HG02870 (cell line): ENCODE results near the gene FAM76B.
"Not testable (repeated sequence)": the region's sequence is repeated elsewhere in the genome, so short reads cannot be mapped to it uniquely, and the experiment has no call there.

Experiments
- ATAC-seq: cut with Tn5 transposase; IDR thresholded peaks from one replicate; pipeline ENCODE4 v1.9.1; 2021; ENCODE audit warnings: mild to moderate bottlenecking, moderate library complexity; ENCODE audit not compliant: unreplicated experiment

FAM76B gene

DNA sequence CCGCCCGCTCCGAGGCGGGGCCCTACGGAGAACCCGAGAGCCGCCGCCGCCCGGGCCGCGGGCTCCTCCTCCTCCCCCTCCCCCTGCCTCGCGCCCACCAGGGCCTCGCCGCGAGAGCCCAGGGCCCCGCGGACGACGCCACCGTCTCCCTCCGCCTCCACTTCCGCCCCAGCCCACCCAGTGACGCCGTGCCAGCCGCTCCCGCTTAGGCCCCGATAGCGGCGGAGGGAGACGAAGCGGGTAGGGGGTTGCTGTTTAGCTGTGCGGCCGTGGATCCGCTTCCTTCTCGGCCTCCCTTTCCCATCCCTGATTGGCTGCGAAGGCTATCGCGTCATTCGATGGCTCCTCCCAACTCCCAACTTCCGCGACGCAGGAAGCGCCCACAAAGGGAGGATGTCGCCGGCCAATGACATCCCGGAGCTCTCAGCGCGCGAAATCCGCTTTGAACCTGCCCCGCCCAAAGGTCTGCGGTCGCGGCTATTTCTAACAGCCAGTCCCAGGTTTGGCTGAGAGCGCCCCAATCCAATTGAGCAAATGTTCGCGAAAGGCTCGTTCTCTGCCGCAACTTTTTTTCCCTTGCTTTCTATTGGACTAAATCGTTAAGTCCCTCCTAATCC is at the start of gene FAM76B:
TSS of gene FAM76B (minus strand) at position 277 of the 617 bp plus-strand sequence. CDS start 304 bp downstream, outside the sequence.
- ATAC-seq, result peak; percentile 61

DNA sequence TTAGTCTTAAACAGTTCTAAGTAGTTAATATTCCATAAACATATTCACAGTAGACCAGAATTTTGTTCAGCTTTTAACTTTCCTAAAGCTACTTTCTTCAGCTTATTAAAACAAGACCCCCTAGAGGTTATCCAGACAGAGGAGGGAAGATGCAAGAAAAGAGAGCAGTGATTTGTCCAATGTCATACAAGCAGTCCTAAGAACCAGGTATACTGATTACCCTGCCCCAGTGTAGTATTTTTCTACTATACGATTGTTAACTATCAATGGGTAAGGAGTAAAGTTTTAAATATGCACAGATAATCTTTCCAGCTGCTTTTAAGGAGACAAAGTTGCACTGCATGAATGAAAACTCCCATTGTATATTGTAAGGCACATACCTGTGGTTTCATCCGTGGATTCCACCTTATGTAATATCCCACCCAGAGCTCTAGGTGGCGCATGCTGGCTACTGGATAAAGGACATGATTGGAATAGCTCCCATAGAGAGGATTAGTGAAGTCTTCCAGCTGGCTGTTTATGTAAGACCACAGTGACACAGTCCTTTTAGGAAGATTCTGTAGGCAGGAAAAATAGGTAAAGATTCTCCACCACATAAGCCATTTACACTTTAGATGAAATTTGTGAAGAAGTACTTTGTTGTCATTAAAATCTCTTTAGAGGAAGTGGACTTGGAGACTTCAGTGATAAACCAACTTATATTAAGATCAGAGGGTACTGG is 46.3 kb upstream of the FAM76B start:
- peak; percentile 93 for ATAC-seq

DNA sequence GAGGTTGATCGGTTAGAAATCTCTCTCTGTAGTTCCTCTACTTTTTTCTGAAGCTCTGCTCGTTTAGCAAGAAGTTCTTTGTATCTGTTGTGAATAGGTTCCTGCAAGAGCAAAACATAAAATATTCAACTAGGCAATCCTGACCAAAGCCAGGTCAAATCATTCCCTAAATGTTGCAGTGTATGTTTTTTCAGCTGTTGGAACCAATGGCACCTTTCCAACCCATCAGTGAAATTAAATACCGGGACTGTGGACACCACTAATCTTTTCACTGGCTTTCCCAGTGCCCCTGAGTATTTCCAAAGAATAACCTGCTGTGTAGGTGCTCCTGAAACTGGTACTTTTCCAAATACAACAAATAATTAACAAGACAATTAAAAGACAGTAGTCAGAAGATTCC is 45.8 kb upstream of the FAM76B start:
- no peak for ATAC-seq

DNA sequence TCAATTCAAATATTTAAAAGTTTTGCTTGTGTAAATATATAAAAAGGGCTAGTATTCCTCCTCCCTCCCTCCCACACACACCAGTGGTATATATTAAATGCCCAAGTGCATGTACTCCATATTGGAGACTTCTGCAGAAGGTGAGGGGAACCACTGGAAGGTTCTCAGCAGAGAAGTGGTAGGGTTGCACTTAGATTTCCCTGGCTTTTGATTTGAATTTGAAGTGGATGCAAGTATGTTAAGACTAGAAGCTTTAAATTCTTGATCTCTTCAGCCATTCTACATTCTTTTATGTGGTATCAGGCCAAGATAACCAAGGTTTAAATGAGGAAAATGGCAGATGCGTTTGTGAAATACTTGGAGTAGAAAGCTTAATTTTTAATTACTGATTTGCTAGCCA is 43.8 kb upstream of the FAM76B start:
- ATAC-seq, result no peak

DNA sequence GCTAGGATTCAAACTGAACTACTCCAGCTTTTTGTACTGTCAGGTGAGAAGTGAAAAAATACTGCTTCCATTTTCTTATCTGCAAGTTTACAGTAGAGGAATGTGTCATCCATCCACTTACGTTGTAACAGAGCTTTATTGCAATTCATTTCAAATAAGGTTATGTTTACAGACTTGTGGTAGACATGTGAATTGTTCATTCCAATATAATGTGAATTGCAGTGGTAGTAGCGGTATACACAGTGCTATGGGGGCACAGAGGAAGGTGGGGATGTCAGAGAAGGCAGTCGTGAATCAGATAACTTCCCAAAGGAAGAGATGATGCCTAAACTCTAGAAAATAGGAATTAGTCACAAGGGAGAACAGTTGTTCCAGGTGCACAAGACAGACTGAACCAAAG is 43.2 kb upstream of the FAM76B start:
- ATAC-seq, result no peak

DNA sequence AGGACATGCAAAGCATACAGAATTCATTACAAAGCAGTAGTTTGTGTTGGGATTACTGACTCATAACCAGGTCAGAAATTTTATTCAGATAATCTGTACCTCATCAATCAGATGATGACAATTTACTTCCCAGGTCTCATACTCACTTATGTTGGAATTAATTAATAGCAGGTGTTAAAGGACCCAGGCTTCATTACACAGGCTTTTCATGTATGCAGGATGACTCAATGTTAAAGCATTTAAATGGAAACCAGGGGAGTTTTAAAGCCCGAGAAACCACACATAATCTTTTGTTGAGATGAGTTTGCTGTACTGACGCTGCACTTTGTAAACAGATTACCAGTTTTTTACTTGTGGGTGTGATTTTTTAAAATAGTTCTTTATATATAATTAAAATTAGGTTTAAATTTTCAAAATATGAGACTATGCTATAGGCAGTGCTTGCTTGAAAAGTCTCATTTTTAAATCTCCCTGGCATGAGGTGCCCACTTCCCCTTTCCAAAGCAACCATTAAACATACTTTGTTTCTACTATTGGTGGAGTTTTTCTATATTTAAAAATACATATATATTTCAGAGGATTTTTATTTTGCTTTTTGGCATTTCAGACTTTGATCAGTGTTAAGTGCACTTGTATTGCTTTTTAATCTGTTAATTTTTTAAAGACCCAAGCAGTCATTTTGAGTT is 41.8 kb upstream of the FAM76B start:
- peak; percentile 36 for ATAC-seq

DNA sequence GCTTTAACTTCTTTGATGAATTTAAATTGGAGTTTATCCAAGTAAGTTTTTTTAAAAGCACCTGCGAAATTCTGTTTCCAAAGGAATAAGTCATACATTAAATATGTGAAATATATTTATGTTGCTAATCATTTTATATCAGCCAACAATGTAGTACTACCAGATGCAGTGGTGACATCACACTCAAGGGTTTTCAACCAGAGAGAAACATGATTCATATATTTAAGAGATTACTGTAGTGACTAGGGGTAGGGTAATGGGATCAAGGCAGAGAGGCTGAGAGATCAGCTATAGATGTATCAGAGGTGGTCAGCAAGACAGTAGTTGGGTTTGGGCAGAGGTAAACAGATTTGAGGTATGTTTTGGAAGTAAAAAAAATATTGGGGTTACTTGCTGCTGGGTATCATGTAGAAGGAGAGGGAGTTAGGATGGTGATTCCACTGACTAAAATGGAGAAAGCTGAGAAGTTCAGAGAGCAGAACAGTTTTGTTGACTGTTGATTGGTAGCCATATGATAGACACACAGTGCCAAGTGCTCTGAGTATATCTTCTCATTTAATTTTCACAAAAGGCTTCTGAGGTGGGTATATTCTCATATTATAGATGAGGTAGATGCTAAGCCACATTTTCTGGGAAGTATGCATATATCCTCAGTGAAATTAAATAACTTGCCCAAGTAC is 40.1 kb upstream of the FAM76B start:
- no peak for ATAC-seq

DNA sequence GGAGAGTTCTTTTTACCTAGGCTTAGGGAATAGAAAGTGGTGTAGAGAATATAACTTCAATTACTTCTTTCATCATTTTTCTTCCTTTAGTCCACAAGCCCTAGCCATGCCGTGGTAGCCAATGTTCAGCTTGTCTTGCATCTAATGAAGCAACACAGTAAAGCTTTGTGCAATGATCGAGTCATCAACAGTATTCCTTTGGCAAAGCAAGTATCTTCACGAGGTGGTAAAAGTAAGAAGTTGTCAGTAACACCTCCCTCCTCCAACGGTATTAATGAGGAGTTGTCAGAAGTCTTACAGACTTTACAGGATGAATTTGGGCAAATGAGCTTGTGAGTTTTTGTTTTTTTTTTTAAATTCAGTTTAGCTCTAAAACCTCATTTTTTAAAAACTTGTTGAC is 38.1 kb upstream of the FAM76B start:
- ATAC-seq, result no peak

DNA sequence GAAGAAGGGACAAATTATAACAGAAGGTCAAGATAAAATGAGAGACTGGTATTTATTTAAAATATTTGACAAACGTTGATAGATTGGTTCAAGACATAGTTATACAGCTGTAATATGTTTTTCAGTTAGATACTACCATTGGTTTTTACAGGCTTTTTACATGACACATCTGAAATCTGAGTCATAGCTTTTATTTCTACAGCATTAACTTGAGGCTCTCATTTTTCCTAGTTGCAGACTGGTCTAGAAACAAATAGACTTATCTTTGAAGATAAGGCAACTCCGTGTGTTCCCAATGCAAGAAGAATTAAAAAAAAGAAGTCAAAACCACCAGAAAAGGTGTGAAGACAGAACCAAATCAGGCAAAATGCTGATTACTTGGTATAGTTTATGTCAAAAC is 32.1 kb upstream of the FAM76B start:
- no peak for ATAC-seq

DNA sequence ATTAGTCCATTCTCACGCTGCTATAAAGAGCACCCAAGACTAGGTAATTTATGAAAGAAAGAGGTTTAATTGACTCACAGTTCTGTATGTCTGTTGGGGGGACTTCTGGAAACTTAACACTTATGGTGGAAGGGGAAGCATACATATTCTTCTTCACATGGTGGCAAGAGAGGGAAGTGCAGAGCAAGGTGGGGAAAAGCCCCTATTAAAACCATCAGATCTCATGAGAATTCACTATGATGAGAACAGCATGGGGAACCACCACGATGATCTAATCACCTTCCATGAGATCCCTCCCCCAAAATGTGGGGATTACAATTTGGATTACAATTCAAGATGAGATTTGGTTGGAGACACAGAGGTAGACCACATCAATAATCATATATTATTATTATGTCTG is 26.5 kb upstream of the FAM76B start:
- no peak for ATAC-seq

DNA sequence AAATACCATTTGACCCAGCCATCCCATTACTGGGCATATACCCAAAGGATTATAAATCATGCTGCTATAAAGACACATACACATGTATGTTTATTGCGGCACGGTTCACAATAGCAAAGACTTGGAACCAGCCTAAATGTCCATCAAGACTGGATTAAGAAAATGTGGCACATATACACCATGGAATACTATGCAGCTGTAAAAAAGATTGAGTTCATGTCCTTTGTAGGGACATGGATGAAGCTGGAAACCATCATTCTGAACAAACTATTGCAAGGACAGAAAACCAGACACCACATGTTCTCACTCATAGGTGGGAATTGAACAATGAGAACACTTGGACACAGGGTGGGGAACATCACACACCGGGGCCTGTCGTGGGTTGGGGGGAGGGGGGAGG is 21.5 kb upstream of the FAM76B start:
- not testable (repeated sequence) for ATAC-seq

DNA sequence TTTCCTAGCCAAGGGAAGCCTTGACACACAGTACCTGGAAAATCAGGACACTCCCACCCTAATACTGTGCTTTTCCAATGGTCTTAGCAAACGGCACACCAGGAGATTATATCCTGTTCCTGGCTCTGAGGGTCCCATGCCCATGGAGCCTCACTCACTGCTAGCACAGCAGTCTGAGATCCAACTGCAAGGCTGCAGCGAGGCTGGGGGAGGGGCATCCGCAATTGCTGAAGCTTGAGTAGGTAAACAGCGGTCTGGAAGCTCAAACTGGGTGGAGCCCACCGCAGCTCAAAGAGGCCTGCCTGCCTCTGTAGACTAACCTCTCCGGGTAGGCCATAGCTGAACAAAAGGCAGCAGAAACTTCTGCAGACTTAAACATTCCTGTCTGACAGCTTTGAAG is 16.9 kb upstream of the FAM76B start:
- not testable (repeated sequence) for ATAC-seq

DNA sequence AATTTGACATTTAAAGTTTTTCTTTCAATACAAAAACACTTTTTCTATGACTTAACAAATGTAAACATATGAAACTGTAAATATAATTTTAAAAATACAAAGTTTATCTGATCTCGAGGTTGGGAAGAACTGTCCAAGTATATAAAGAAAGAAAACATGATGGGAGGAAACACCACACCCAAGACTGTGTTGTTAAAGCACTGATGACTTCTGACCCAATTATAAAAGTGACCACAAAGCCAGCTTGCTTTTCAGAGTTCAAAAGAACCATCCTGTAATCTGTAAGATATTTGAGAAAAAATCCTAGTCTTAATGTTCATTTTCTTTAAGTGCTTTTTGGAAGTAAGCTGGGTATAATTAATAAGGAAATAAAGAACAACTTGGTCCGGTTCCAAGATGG is 16.3 kb upstream of the FAM76B start:
- no peak for ATAC-seq

DNA sequence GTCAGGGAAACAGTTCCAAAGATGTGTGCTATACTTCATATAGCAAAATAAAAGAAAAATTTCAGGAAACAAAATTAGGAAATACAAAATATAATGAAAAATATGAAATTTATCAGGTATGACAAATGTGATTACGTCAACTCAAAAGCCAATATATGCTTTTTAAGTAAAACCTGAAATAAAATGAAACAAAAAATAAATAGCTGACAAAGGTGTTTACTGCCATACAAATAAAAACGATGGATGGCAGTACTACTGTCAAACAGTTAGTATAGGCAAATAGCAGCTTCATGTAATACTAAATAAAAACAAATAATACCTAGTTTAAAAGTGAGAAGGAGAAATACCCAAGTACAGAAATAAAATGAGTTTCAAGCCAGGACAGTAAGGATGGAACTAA is 14.4 kb upstream of the FAM76B start:
- no peak for ATAC-seq

DNA sequence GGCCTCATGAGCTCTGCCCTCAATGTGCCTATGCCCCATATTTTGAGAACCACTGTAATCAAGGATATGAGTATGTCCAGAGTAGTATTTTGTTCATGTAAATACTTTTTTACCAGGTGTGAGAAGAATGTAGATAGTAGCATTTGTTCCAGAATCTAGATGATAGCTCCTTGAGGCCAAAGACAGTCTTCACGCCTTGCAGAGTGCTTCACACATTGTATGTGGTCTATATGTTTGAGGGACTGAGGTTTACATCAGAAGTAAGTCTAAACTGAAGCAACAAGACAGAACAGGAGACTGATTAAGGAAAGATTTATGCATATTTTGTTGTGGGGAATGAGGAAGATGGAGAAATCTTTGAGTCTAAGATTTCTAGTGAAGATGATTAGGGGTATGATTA is 13.2 kb upstream of the FAM76B start:
- ATAC-seq, result no peak

DNA sequence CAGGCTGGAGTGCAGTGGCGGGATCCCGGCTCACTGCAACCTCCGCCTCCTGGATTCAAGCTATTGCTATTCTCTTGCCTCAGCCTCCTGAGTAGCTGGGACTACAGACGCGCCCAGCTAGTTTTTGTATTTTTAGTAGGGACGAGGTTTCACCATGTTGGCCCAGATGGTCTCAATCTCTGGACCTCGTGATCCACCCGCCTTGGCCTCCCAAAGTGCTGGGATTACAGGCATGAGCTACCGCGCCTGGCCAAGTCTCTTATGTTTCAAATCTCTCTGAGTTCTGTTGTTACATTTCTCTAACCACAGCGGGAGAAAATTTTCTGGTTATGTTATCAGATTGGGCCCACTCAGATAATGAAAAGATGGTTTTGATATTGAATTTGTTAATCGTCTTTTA is 10.9 kb upstream of the FAM76B start:
- no peak for ATAC-seq

DNA sequence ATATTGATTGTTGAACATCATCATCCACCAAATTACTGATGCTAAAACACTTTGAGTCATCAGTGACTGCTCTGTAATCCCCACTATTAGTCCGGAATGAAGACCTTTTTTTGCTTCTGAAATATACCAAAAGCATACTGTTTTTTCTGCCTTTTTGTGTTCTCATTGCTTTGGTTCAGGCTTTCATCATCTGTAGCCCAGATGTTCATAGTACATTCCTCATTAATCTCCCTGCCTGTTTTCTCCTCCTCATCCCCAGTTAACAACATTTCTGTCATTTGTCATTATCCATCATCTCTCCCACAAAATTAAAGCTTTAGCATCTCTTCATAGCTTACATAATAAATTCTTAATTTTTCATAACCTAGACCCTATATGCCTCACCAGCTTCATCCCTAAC is 10.0 kb upstream of the FAM76B start:
- ATAC-seq, result no peak

DNA sequence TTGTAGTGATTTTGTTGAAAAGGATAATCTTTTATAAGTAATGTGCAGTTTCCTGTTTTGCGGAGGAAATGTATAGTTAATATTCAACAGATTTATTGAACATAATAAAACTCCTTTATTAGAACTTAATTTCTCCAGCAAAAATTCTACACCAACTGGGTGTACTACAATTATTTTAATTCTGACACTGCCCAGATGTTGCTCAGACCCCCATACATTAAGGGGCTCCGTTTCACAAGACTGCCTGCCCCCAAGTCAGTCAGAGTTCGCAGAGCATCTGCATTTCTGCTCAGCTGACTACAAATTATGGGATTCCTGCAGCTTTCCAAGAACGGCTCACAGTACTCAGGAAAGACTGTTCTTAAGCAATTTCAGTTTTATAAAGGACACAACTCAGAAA is 6.9 kb upstream of the FAM76B start:
- no peak for ATAC-seq

DNA sequence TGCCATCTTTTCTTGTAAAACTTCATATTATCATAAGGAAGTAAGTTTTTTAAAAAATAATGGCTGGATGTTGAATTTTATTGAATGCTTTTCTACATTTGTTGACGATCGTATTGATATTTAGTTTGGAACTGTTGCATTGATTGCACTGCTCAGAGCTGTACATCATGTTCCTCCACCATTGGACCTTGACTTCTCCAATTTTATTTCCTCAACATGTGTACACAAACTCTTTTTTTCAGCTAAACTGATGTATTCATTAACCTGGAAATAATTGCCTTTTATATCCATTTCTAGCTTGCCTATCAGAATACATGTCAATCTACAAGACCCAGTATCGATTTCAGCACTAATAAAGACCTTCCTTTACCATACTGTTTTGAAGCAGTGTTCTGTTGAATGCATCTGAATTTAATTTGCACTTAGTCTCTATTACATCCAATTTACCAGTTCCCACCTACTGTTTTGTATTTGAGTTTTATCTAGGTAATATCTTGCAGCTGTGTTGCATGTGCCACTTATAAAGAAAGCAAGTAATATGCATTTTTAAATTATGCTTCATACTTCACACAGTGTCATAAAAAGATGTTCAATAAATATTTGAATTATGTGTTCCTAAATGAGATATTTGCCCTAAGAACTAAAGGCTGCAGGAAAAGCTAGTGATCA is 6.2 kb upstream of the FAM76B start:
- ATAC-seq, result no peak

DNA sequence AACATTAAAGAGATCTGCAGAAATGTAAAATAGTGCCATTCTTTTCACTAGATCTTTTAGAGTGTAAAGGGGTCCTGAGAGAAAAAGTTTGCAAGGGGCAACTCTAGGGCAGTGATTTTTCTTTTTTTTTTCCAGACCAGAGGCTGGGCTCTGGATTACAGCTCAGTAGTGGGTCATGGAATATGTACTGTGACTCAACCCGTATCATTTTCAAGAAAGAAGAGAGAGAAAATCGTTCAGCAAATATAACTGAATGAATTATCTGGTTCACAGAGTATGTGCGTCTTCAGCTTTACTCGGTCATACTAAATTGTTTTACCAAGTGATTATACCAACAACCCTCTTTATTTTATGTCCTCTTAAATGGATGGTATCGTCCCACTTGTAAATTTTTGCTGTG is 4.5 kb upstream of the FAM76B start:
- no peak for ATAC-seq

DNA sequence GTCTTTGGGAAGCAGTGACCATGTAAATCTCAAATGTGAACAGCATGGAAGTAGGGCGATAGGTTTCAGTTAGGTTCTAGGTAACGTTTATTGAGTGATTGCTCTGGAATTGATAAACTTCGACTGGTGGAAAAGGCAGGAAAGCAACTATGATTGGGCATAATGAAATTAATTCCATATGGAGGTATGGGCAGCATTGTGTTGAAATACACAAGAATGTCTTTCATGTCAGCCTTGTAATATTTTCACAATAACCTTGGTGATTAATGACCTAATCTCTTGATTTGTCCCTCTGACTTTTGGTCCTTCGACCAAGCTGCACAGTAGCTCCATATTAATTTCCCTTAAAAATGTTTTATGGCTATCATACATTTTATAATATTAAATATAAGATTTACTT is 3.5 kb upstream of the FAM76B start:
- no peak for ATAC-seq
